Measurements from ENCODE around the gene DAW1.
"Not testable (repeated sequence)": the region's sequence is repeated elsewhere in the genome, so short reads cannot be mapped to it uniquely, and the experiment has no call there.

The DAW1 gene

DNA sequence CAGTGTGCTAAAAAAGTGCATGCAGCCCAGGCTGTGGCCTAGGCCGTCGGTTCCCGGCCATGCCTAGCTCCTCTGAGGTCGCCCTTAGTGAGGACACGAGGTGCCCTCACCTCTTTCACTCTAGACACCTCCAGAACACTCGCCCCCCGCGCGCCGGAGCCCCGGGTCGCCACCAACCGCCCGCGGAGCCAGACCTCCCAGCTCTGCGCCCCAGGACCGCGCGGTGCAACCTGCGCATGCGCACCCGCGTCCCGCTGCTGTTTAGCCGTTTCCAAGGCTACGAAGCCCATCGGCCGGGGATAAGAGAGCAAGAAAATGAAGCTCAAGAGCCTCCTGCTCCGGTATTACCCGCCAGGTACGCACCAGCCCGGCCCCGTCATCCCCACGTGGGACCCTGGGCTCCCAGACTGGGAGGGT, at the start of gene DAW1:
TSS of gene DAW1 (plus strand) at position 257 of the 417 bp plus-strand sequence. CDS start at position 316, 59 bp downstream.
- FAIRE-seq, result no peak

DNA sequence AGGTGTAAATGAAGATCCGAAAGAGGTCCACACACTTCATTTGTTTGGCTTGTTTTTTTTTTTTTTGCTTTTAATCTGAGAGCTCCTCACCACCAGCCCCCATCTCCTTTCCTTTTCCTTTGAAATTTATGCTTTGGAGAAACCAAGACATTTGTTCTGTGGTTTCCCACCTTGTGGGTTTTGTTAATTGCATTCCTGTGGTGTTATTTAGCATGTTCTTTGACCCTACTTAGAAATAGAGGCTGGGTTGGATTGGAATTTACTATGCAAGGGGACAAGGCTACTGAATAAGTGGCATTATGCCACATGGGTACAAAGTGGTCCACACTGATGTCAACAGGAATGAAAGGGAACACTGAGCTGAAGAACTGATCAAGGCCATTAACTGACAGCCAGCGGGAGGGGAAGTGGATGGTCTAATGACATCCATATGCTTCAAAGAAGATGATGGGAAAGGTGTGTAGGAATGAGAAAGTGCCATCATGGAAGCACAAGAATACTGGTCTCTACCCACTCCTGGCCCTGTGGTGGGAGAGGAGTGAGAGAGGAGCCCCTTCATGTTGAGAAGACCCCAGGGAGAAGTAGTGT, 48.9 kb upstream of the DAW1 start:
- FAIRE-seq, result no peak

- FAIRE-seq, result no peak
These were observed 47.5 kb upstream of the DAW1 start for GRCh38 chr2:227823922-227824321.

- no peak for FAIRE-seq
These were observed 46.7 kb upstream of the DAW1 start for GRCh38 chr2:227824711-227825110.

DNA sequence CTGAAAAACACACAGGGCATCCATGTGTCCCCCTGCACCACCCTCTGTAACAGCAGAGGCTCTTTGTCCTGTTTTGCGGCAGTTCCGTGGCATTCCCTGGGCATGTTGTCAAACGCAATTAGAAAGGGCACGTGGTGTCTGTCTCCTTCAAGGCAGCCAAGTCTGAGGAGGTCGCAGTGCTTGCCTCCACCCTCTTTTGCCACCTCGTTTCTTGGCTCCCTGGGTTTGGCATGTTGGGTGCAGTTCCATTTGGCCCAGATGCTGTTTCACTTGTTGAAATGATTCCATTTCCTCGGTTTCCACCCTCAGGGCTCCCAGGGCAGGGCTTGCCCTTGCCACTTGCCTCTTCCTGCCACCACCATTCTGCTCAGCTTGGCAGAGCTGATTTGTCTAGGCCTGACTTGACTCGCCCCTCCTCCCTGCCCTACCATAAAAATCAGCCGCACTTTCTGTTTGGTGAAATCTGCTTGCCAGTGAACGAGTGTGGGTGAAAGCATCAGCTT, 45.4 kb upstream of the DAW1 start:
- no peak for FAIRE-seq

DNA sequence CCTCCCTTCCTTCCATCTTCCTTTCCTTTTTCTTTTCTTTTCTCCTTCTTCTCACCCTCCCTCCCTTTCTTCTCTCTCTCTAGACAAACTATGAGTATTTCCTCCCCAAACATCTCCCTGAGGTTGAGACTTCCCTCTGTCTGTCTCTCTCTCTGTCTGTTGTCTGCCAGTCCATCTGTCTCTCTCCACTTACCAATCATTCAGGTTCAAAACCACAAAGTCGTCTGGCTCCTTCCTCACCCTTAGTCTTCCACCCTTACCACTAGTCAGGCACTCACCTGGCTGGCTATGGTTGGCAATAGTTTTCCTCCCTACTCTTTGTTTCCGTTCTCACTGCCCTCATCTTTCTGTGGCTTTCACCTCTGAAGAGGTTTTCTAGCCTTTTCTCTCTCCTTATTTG, 44.9 kb upstream of the DAW1 start:
- no peak for FAIRE-seq

GRCh38 chr2:227827143-227827542, 44.3 kb upstream of the DAW1 start:
- FAIRE-seq, result no peak

DNA sequence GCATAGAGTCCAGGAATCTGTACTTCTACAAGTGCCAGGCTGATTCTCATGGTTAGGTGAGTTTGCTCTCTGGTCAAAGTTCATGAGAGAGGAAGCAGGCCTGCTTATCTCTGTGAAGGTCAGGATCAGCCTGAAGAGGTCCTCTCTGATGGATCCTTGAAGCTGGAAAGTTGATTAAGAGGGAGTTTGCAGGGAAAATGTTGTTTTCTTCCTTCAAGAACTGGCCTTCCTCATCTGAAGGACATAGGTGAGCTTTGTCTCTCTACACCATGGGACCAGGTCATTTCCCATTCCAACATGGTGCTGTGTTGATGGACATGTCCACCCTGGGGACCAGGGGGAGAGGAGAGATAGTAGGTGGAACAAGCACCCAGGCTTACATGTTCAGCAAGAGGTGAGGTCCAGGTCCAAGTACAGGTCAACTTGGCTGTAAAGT, 42.9 kb upstream of the DAW1 start:
- no peak for FAIRE-seq

DNA sequence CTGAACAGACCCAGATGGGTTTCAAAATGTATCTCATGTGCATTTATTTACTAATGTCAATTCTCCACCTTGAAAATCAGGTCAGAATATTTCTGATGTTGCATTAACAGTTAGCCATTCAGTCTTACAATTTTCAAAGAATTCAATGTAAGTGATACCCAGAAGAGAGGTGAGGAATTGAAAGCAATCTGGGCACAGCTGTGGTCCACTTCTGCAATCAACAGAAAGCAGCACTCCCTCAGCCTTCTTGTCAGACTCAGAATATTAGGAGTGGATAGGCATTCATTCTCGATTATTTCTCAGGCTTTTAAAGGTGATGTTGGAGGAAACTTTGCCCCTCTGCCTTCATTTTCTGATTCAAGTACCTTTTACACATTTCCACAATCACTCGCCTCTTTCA, 42.1 kb upstream of the DAW1 start:
- no peak for FAIRE-seq

DNA sequence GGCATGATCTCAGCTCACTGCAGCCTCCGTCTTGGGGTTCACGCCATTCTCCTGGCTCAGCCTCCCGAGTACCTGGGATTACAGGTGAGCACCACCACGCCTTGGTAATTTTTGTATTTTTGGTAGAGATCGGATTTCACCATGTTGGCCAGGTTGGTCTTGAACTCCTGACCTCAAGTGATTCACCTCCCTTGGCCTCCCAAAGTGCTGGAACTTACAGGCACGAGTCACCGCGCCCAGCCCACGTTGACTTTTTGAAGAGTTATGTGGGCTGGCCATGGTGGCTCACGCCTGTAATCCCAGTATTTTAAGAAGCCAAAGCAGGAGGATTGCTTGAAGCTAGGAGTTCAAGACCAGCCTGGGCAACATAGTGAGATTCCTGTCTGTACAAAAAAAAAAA, 37.0 kb upstream of the DAW1 start:
- FAIRE-seq, result no peak

DNA sequence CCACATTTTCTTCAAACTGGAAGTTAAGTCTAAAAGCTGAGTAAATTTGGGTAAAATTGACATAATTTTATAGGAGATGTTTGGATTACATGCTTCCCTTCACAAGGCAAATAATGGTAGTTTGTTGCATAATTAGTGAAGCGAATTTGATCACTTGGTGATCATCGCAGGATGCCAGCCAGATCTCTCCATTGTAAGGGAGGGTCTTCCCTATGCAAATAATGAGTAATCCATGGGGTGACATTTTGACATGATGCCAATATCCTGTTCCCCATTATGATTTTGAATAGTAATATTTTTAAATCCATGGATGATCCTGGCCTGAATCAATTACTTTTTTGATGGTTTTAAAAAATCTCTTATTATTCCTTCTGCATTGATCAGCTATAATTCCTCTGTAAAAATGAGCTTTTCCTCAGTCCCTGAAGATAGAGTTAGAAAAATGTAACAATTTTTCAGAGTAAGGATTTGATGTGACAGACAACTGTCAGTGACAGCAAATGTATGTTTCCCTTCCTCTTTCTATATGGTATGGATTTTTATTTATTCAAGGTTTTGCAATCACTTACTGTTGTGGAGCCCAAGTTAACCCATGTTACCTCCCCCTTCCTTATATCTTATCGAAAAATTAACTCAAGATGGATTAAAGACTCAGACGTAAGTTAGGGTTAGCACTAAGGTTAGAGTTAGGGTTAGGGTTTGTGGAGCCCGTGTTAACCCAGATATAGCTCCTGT, 36.3 kb upstream of the DAW1 start:
- FAIRE-seq, result no peak

DNA sequence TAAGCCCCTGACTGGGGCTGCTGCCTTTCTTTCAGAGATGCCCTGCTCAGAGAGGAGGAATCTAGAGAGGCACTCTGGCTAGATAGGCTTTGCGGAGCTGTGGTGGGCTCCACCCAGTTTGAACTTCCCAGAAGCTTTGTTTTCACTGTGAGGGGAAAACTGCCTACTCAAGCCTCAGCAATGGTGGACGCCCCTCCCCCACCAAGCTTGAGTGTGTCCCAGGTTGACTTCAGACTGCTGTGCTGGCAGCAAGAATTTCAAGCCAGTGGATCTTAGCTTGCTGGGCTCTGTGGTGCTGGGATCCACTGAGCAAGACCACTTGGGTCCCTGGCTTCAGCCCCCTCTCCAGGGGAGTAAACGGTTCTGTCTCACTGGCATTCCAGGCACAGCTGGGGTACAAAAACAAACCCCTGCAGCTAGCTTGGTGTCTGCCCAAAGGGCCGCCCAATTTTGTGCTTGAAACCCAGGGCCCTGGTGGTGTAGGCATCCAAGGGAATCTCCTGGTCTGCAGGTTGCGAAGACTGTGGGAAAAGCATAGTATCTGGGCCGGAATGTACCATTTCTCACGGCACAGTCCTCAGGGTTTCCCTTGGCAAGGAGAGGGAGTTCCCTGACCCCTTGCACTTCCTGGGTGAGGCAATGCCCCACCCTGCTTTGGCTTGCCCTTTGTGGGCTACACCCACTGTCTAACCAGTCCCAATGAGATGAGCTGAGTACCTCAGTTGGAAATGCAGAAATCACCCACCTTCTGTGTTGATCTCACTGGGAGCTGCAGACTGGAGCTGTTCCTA, 31.9 kb upstream of the DAW1 start:
- FAIRE-seq, result not testable (repeated sequence)

GRCh38 chr2:227846831-227847230, 24.6 kb upstream of the DAW1 start:
- no peak for FAIRE-seq

DNA sequence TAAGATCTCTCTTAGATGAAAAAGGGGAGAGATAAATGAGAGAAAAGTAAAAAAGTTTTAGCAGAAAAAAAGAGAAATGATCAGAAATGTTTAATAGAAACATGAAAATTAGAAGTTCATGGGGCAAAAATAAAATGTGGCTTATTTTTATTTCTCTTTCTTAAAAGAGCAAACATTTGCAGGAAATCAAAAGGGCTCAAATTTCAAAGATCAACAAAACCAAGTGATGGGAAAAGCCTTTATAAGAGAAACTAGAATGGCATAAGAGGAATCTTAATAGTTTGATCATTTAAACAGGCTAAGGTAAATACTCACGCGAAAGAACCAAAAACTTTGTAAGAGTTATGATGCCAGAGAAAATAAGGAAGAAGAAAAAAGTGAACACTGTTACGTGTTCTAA, 23.3 kb upstream of the DAW1 start:
- FAIRE-seq, result no peak

DNA sequence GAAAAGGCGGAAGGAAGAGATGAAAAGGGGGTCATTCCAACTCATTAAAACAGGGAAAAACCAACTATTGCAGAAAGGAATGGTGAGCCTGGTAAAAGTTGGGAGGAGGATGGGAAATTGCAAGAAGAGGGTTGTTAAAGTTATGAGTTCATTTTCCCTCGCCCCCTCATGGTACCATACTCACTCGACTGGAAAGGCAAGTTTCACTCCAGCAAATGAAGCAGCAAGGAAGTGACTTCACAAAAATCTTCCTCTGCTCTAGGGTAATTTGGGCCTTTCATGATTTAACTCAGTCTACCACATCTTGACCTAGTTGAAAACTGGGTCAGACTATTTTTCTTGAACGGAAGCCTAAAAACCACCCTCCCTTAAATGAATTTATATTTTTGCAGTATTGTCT, 22.8 kb upstream of the DAW1 start:
- no peak for FAIRE-seq

- no peak for FAIRE-seq
These were observed 21.5 kb upstream of the DAW1 start for GRCh38 chr2:227849906-227850305.

DNA sequence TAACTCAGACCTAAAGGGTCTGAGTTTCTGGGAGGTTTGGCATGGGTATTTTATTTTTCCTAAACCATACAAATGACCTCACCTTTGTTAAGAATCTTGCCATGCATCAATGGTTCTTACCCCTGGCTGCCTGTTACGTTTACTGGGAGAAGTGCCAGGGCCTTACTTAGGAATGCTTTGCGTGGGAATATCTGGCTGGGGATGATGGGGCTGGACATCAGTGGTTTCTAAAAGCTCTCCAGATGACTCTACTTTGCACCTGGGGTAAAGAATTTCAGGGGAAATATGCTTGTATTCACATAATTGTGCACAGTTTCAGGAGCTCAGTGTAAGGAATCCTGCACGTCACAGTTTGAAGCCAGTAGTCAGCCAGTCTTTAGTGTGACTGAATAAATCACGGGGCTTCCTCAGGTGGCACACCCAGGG, 18.2 kb upstream of the DAW1 start:
- FAIRE-seq, result no peak

DNA sequence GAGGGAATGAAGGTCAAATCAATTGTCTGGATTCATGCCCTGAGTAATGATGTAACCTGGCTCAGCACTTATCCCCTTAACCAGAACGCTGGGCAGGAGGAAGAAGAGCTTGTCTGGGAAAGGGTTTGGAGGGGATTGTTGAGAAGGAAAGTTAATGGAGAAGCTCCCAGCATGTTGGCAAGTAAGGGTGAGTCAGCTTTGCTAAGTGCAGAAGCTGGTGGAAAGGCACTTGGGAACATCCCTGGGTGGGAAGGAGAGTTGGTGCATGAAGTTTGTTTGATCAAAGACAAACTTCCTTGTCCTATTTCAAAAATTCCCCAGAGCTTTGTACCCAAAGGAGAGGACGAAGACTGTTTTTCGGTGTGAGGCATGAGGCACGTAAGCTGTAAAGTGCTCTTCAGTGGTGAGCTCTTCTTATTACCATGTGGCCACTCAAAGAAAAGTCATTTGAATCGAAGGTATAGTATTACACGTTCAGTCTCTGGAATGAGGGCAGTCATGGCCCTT, 17.6 kb upstream of the DAW1 start:
- FAIRE-seq, result no peak

DNA sequence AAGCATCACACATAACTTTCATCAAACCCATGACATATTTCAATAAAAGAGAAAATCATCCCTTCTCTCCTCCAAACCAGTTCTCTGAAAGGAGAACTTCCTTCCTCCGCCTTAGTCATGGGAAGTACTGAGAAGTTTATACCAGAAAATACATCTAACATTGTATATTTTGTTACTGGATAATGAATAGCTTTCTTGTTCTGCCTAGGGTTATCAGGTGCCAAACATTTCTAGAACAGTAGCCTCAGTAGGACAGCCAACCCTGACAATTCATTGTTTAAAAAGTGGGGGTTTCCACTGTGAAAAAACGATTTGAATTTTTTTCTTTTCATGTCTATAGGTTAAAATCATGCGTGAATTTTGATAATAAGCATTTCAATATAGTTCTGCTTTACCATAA, 16.0 kb upstream of the DAW1 start:
- no peak for FAIRE-seq

DNA sequence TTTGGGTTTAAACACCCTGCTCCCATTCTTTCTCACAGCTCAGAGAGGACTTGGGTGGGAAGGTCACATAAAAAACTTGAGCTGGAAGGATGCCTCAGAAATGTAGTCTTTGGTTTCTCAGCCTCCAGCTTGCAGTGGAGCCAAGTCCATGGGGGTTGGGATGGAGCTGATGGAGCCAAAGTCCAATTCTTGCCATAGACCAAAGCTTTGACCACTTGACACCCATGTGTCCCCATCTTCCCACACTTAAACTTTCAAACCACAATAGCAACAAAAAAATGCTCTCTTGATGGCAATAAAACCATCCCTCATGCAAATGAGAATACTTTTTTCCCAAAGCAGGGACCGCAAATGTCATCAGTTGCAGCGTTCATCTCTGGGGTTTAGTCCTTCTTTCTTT, 14.7 kb upstream of the DAW1 start:
- no peak for FAIRE-seq

DNA sequence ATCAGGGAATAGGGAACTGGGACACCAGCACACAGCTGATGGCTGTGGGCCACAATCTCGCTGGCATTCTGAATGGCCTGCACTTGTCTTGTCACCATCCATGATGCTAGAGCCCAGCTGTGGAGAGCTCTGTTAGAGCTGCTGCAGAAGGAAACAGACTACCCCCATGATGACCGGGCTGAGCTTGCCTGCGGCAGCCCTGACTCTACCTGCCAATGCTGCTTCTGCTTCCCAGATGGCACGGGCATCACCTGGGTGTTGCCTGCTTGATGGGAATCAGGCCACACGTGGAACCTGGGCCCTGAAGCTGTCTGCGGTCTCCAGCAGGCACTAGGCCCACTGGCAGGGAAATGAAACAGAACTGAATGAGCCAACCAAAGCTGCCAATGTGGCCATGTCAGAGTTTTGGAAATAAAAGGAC, 11.2 kb upstream of the DAW1 start:
- FAIRE-seq, result no peak

DNA sequence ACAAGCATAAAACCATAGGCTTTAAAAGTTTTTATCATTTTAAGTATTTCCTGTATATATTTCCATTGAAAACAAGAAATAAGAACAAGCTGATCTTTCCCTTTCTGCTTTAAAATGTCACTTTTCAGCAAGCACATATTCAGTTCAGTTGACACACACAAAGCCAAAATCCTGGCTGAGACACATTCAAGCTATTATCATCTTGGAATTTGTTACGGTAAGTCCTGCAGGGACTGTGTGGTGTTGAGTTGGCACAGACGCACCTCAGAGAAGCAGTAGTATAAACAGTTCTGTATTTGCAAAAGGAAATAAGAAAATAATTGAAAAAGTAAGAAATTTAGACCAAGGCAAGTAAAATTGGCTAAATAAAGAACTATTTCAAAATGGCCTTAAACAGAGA, 10.4 kb upstream of the DAW1 start:
- no peak for FAIRE-seq

DNA sequence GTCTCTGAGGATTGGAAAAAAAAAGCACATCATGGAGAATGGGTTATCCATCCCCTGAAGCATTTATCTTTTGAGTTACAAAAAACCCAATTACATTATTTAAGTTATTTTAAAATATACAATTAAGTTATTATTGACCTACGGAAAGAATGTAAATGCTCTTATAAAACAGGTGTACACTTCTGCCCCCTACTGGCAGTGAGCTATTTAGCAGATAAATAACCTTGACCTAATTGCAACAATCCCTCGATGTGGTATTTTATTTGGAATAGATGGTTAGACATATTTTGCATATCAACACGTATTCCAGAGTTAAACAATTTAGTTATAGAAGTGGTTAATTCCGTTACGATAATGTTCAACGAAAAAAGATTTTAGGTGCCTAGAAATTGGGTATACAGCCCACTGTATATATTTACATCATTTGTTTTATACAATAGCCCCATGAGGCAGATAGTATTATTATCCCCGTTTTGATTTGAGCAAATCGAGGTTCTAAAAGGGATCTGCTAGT, 9.1 kb upstream of the DAW1 start:
- FAIRE-seq, result no peak

Measured in islet of Langerhans (tissue), 1 donor.